ENCODE data around the gene RPS6KC1. TPM values are rescaled to one million over a fixed set of nuclear protein-coding genes. Genes with fewer than 3 reads are reported as not detected.
A peak's percentile ranks its signal among the peaks of the same experiment; 100 is the strongest.

Gene RPS6KC1
- total RNA-seq, 1 experiment from 2014 or later: 20.5 TPM

- H3K27me3 ChIP-seq (ENCODE audit: control insufficient read depth, insufficient read depth, low read length): no peaks in the 10 kb centered on the region
- H3K9me3 ChIP-seq (ENCODE audit: control insufficient read depth, insufficient read depth, low read depth, low read length): no peaks in the 10 kb centered on the region
- POLR2A ChIA-PET: no interaction called here
- H3K27ac ChIP-seq (ENCODE audit: low read length): no peak overlapping the region
- TF ChIP-seq POLR2AphosphoS5 (IDR thresholded peaks at IDR 0.05; ENCODE audit: low read depth, low read length) (no peak), CTCF (IDR thresholded peaks at IDR 0.05) (no peak), TCF7L2 (IDR thresholded peaks at IDR 0.05; ENCODE audit: low read depth, low read length) (no peak), REST (IDR thresholded peaks at IDR 0.05; ENCODE audit: insufficient read depth in 1 of 2, low read depth in 2 of 2, low read length in 1 of 2) (no peak), SIN3A (IDR thresholded peaks at IDR 0.05; ENCODE audit: borderline replicate concordance, insufficient read depth, low read depth, low read length) (no peak)
- BruUV-seq (replicated peaks): no TSS peak
- in situ Hi-C loops (cut with HindIII; ENCODE audit: low pct_unique_long_range_greater_than_20kb, low sequenced_read_pairs): no loop called here
- CTCF ChIA-PET: no interaction called here
- H3K4me1 ChIP-seq (ENCODE audit: control insufficient read depth, insufficient read depth, low read length): no peaks in the 10 kb centered on the region
- intact Hi-C loops (cut with micrococcal nuclease; ENCODE audit: unreplicated experiment): no loop called here
- no peak for ATAC-seq
- H3K4me3 ChIP-seq (ENCODE audit: low read depth in 2 of 2, low read length in 2 of 2): no peak overlapping the region
- no peak for DNase-seq (ENCODE audit: low read depth, low spot score)
- H3K36me3 ChIP-seq (ENCODE audit: control insufficient read depth, insufficient read depth, low read length): no peaks in the 10 kb centered on the region
Measured at GRCh38 chr1:213136190-213136917, 85.3 kb downstream of the RPS6KC1 start.

GRCh38 chr1:213138391-213138790 lies 87.3 kb downstream of the RPS6KC1 start:
- no peak overlapping the region for H3K27ac ChIP-seq (ENCODE audit: low read length)
- in situ Hi-C loops (cut with HindIII; ENCODE audit: low pct_unique_long_range_greater_than_20kb, low sequenced_read_pairs) (no loop called here), intact Hi-C loops (cut with micrococcal nuclease; ENCODE audit: unreplicated experiment) (no loop called here)
- ATAC-seq (no peak), DNase-seq (ENCODE audit: low read depth, low spot score) (no peak)
- ChIA-PET POLR2A (no interaction called here), CTCF (no interaction called here)
- BruUV-seq (replicated peaks): TSS peak; percentile 20
- TF ChIP-seq REST (IDR thresholded peaks at IDR 0.05; ENCODE audit: insufficient read depth in 1 of 2, low read depth in 2 of 2, low read length in 1 of 2): no peak
- no peak for TF ChIP-seq SIN3A (IDR thresholded peaks at IDR 0.05; ENCODE audit: borderline replicate concordance, insufficient read depth, low read depth, low read length)
- no peak for TF ChIP-seq CTCF (IDR thresholded peaks at IDR 0.05)
- TF ChIP-seq TCF7L2 (IDR thresholded peaks at IDR 0.05; ENCODE audit: low read depth, low read length): no peak
- TF ChIP-seq POLR2AphosphoS5 (IDR thresholded peaks at IDR 0.05; ENCODE audit: low read depth, low read length): no peak
- H3K4me1 ChIP-seq (ENCODE audit: control insufficient read depth, insufficient read depth, low read length): no peaks in the 10 kb centered on the region
- no peaks in the 10 kb centered on the region for H3K36me3 ChIP-seq (ENCODE audit: control insufficient read depth, insufficient read depth, low read length)
- no peaks in the 10 kb centered on the region for H3K27me3 ChIP-seq (ENCODE audit: control insufficient read depth, insufficient read depth, low read length)
- H3K4me3 ChIP-seq (ENCODE audit: low read depth in 2 of 2, low read length in 2 of 2): no peak overlapping the region
- H3K9me3 ChIP-seq (ENCODE audit: control insufficient read depth, insufficient read depth, low read depth, low read length): no peaks in the 10 kb centered on the region

Data from Panc1 (cell line).